SK-N-MC (cell line): ENCODE data around the gene VIT.

Experiments used
- EZH2 ChIP-seq: fragments of 200-600 bp; sonication (generic); IDR thresholded peaks from one replicate; pipeline ENCODE4 v1.6.1; 2017; ENCODE audit warnings: antibody characterized with exemption
- FOXP2 ChIP-seq: optimal IDR thresholded peaks from 2 replicates; pipeline ENCODE3; 2011; ENCODE audit warnings: mild to moderate bottlenecking, moderate library complexity; ENCODE audit not compliant: insufficient read depth; ENCODE audit errors: extremely low read length, control extremely low read depth
- POLR2AphosphoS5 ChIP-seq: IDR thresholded peaks from 2 replicates; pipeline ENCODE4 v1.6.1; 2012; ENCODE audit warnings: mild to moderate bottlenecking, low read depth, low read length, borderline replicate concordance

DNA sequence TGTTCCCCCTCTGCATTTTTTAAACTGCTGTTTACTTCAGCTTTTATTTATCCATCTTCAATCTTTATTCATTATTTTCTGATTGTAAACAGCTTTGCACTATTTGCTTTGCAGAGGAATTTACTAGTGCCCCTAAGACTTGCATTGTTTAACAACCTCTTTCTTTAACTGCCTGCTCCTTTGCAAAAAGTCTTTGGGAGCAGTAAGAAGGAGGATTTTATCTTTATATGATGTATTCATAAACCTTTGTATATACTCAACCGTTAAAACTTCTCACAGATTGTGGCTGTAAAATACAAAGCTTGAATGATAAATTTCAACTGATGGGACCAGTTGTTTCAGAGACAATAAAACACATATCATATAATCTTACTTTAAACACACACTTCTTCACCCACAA lies 20.1 kb upstream of the VIT start:
- TF ChIP-seq POLR2AphosphoS5 = no peak
- TF ChIP-seq EZH2 = no peak
- TF ChIP-seq FOXP2 = no peak
